ENCODE measurements around the gene COG2.
"Not testable (repeated sequence)": the region's sequence is repeated elsewhere in the genome, so short reads cannot be mapped to it uniquely, and the experiment has no call there.

Gene COG2

GRCh38 chr1:230696722-230697437 is 54.6 kb downstream of the COG2 start:
- H3K4me1 ChIP-seq (ENCODE audit: control insufficient read depth in 2 of 2, insufficient read depth in 1 of 2, low read depth in 1 of 2, low read length in 2 of 2) = peaks cover under 1 to 6% of the 10 kb centered on the region in 2 donors
- H3K36me3 ChIP-seq (replicated peaks in 1 of 2; ENCODE audit: control insufficient read depth in 2 of 2, insufficient read depth in 2 of 2, low read length in 2 of 2) = peaks cover 7 to 29% of the 10 kb centered on the region in 2 donors
- H4K91ac ChIP-seq (ENCODE audit: low read depth, low read length, poor library complexity) = no peak overlapping the region
- no peaks in the 10 kb centered on the region for H3K9me3 ChIP-seq (replicated peaks in 1 of 2; ENCODE audit: control insufficient read depth in 2 of 2, insufficient read depth in 1 of 2, low read depth in 1 of 2, low read length in 2 of 2)
- H3K27me3 ChIP-seq (ENCODE audit: control insufficient read depth in 3 of 3, insufficient read depth in 3 of 3, low read depth in 1 of 3, low read length in 3 of 3) = no peaks in the 10 kb centered on the region
- H2BK5ac ChIP-seq (ENCODE audit: low read length) = no peak overlapping the region
- H3K4me3 ChIP-seq (ENCODE audit: low read length in 2 of 2) = no peak overlapping the region
- no peaks in the 10 kb centered on the region for H3K79me1 ChIP-seq (ENCODE audit: low read depth, low read length)
- H3K14ac ChIP-seq (ENCODE audit: low read length) = no peak overlapping the region
- H2AK5ac ChIP-seq (ENCODE audit: low read depth, low read length) = no peak overlapping the region
- WGBS, 2 donors (ENCODE audit: extremely low coverage in 2 of 2, insufficient read length in 2 of 2, insufficient replicate concordance in 1 of 2) = no CpG with 5 or more reads among the region's 7 CpGs
- no peak overlapping the region for H4K8ac ChIP-seq (ENCODE audit: low read depth, low read length)
- no peak overlapping the region for H3K9ac ChIP-seq (ENCODE audit: low read depth, low read length, poor library complexity)
- H2BK15ac ChIP-seq (ENCODE audit: low read length) = no peak overlapping the region
- H2AFZ ChIP-seq (ENCODE audit: low read length) = no peak overlapping the region
- H3K4ac ChIP-seq (ENCODE audit: low read length) = no peak overlapping the region
- H3K4me2 ChIP-seq (ENCODE audit: insufficient read depth, low read length, poor library complexity, severe bottlenecking) = no peak overlapping the region
- no peak for DNase-seq (ENCODE audit: low spot score)
- H2BK120ac ChIP-seq (ENCODE audit: low read depth, low read length) = no peak overlapping the region
- H3K23ac ChIP-seq (ENCODE audit: low read depth, low read length, poor library complexity) = no peak overlapping the region
- H3K27ac ChIP-seq (replicated peaks; ENCODE audit: low read length) = no peak overlapping the region
- H3K18ac ChIP-seq (ENCODE audit: low read length) = no peak overlapping the region
- H2BK12ac ChIP-seq (ENCODE audit: low read length) = no peak overlapping the region

GRCh38 chr1:230698130-230698529 is 55.8 kb downstream of the COG2 start:
- H4K91ac ChIP-seq (ENCODE audit: low read depth, low read length, poor library complexity) = no peak overlapping the region
- H2BK120ac ChIP-seq (ENCODE audit: low read depth, low read length) = no peak overlapping the region
- no peak overlapping the region for H3K4me2 ChIP-seq (ENCODE audit: insufficient read depth, low read length, poor library complexity, severe bottlenecking)
- no peak overlapping the region for H3K18ac ChIP-seq (ENCODE audit: low read length)
- H2BK12ac ChIP-seq (ENCODE audit: low read length) = no peak overlapping the region
- WGBS, 2 donors (ENCODE audit: extremely low coverage in 2 of 2, insufficient read length in 2 of 2, insufficient replicate concordance in 1 of 2) = no CpG with 5 or more reads among the region's 14 CpGs
- peaks cover 6 to 17% of the 10 kb centered on the region in 2 donors for H3K36me3 ChIP-seq (replicated peaks in 1 of 2; ENCODE audit: control insufficient read depth in 2 of 2, insufficient read depth in 2 of 2, low read length in 2 of 2)
- no peak overlapping the region for H2BK5ac ChIP-seq (ENCODE audit: low read length)
- no peak overlapping the region for H3K4ac ChIP-seq (ENCODE audit: low read length)
- H3K27me3 ChIP-seq (ENCODE audit: control insufficient read depth in 3 of 3, insufficient read depth in 3 of 3, low read depth in 1 of 3, low read length in 3 of 3) = peaks cover 0 to under 1% (median 0%) of the 10 kb centered on the region in 3 experiments
- H3K9me3 ChIP-seq (replicated peaks in 1 of 2; ENCODE audit: control insufficient read depth in 2 of 2, insufficient read depth in 1 of 2, low read depth in 1 of 2, low read length in 2 of 2) = no peaks in the 10 kb centered on the region
- H4K8ac ChIP-seq (ENCODE audit: low read depth, low read length) = no peak overlapping the region
- H3K27ac ChIP-seq (replicated peaks; ENCODE audit: low read length) = no peak overlapping the region
- H3K9ac ChIP-seq (ENCODE audit: low read depth, low read length, poor library complexity) = no peak overlapping the region
- H3K79me1 ChIP-seq (ENCODE audit: low read depth, low read length) = no peaks in the 10 kb centered on the region
- no peak overlapping the region for H2BK15ac ChIP-seq (ENCODE audit: low read length)
- H3K23ac ChIP-seq (ENCODE audit: low read depth, low read length, poor library complexity) = no peak overlapping the region
- H2AK5ac ChIP-seq (ENCODE audit: low read depth, low read length) = no peak overlapping the region
- no peak overlapping the region for H3K14ac ChIP-seq (ENCODE audit: low read length)
- H3K4me1 ChIP-seq (ENCODE audit: control insufficient read depth in 2 of 2, insufficient read depth in 1 of 2, low read depth in 1 of 2, low read length in 2 of 2) = peaks cover 9 to 12% of the 10 kb centered on the region in 2 donors
- no peak overlapping the region for H2AFZ ChIP-seq (ENCODE audit: low read length)
- DNase-seq (ENCODE audit: low spot score) = no peak
- no peak overlapping the region for H3K4me3 ChIP-seq (ENCODE audit: low read length in 2 of 2)

GRCh38 chr1:230698964-230699363 is 56.7 kb downstream of the COG2 start:
- H3K18ac ChIP-seq (ENCODE audit: low read length); H3K36me3 ChIP-seq (replicated peaks in 1 of 2; ENCODE audit: control insufficient read depth in 2 of 2, insufficient read depth in 2 of 2, low read length in 2 of 2); H3K4me2 ChIP-seq (ENCODE audit: insufficient read depth, low read length, poor library complexity, severe bottlenecking); H2BK5ac ChIP-seq (ENCODE audit: low read length); H4K8ac ChIP-seq (ENCODE audit: low read depth, low read length); H3K14ac ChIP-seq (ENCODE audit: low read length); H3K23ac ChIP-seq (ENCODE audit: low read depth, low read length, poor library complexity); H3K27me3 ChIP-seq (ENCODE audit: control insufficient read depth in 3 of 3, insufficient read depth in 3 of 3, low read depth in 1 of 3, low read length in 3 of 3); H2BK12ac ChIP-seq (ENCODE audit: low read length); H3K4me3 ChIP-seq (ENCODE audit: low read length in 2 of 2); H3K9ac ChIP-seq (ENCODE audit: low read depth, low read length, poor library complexity); H2AFZ ChIP-seq (ENCODE audit: low read length); H2BK120ac ChIP-seq (ENCODE audit: low read depth, low read length); H2BK15ac ChIP-seq (ENCODE audit: low read length); H3K27ac ChIP-seq (replicated peaks; ENCODE audit: low read length); H3K4ac ChIP-seq (ENCODE audit: low read length); DNase-seq (ENCODE audit: low spot score); H4K91ac ChIP-seq (ENCODE audit: low read depth, low read length, poor library complexity); H2AK5ac ChIP-seq (ENCODE audit: low read depth, low read length); H3K9me3 ChIP-seq (replicated peaks in 1 of 2; ENCODE audit: control insufficient read depth in 2 of 2, insufficient read depth in 1 of 2, low read depth in 1 of 2, low read length in 2 of 2); H3K79me1 ChIP-seq (ENCODE audit: low read depth, low read length): not testable (repeated sequence)
- peaks cover 10 to 11% of the 10 kb centered on the region in 2 donors for H3K4me1 ChIP-seq (ENCODE audit: control insufficient read depth in 2 of 2, insufficient read depth in 1 of 2, low read depth in 1 of 2, low read length in 2 of 2)

- Histone ChIP-seq H3K79me1 (ENCODE audit: low read depth, low read length) (no peaks in the 10 kb centered on the region), H2AK5ac (ENCODE audit: low read depth, low read length) (no peak overlapping the region), H3K4me1 (ENCODE audit: control insufficient read depth in 2 of 2, insufficient read depth in 1 of 2, low read depth in 1 of 2, low read length in 2 of 2) (peaks cover 8 to 10% of the 10 kb centered on the region in 2 donors), H3K9me3 (replicated peaks in 1 of 2; ENCODE audit: control insufficient read depth in 2 of 2, insufficient read depth in 1 of 2, low read depth in 1 of 2, low read length in 2 of 2) (no peaks in the 10 kb centered on the region), H3K36me3 (replicated peaks in 1 of 2; ENCODE audit: control insufficient read depth in 2 of 2, insufficient read depth in 2 of 2, low read length in 2 of 2) (peaks cover 0 to 1% of the 10 kb centered on the region in 2 donors), H2BK120ac (ENCODE audit: low read depth, low read length) (no peak overlapping the region), H3K23ac (ENCODE audit: low read depth, low read length, poor library complexity) (no peak overlapping the region), H3K4ac (ENCODE audit: low read length) (no peak overlapping the region), H3K18ac (ENCODE audit: low read length) (no peak overlapping the region), H3K9ac (ENCODE audit: low read depth, low read length, poor library complexity) (no peak overlapping the region), H4K8ac (ENCODE audit: low read depth, low read length) (no peak overlapping the region), H3K27me3 (ENCODE audit: control insufficient read depth in 3 of 3, insufficient read depth in 3 of 3, low read depth in 1 of 3, low read length in 3 of 3) (peaks cover 0 to 10% (median 0%) of the 10 kb centered on the region in 3 experiments), H2BK5ac (ENCODE audit: low read length) (no peak overlapping the region), H3K27ac (replicated peaks; ENCODE audit: low read length) (no peak overlapping the region), H2BK12ac (ENCODE audit: low read length) (no peak overlapping the region), H3K14ac (ENCODE audit: low read length) (no peak overlapping the region), H3K4me2 (ENCODE audit: insufficient read depth, low read length, poor library complexity, severe bottlenecking) (no peak overlapping the region), H3K4me3 (ENCODE audit: low read length in 2 of 2) (no peak overlapping the region), H2AFZ (ENCODE audit: low read length) (no peak overlapping the region), H4K91ac (ENCODE audit: low read depth, low read length, poor library complexity) (no peak overlapping the region), H2BK15ac (ENCODE audit: low read length) (no peak overlapping the region)
- DNase-seq (ENCODE audit: low spot score) = no peak
- no CpG with 5 or more reads among the region's 1 CpG for WGBS, 2 donors (ENCODE audit: extremely low coverage in 2 of 2, insufficient read length in 2 of 2, insufficient replicate concordance in 1 of 2)
Measured at GRCh38 chr1:230699716-230700115, 57.4 kb downstream of the COG2 start.

Measured in neuronal stem cell (in vitro differentiated cells).